Natural killer cell (primary cell): ENCODE results near the gene KCTD17. TPM values are rescaled to one million over a fixed set of nuclear protein-coding genes. Genes with fewer than 3 reads are reported as not detected.
A peak's percentile ranks its signal among the peaks of the same experiment; 100 is the strongest.

Experiments used
- ATAC-seq, 3 donors: fragments of 150-1000 bp in 2 of 3; fragments of 200-7000 bp in 1 of 3; cut with Tn5 transposase; 1 replicate in 1 of 3; 2 replicates in 2 of 3; pipeline ENCODE4 v1.10.0; 2021; ENCODE audit warnings: mild to moderate bottlenecking in 2 of 3, moderate library complexity in 2 of 3
- DNase-seq, 2 donors: peaks; one replicate each; pipeline versions ENCODE4 v3.0.0 to v3.0.0-alpha.2; 2013 to 2021; ENCODE audit warnings: mixed read lengths in 1 of 2
- H3K27ac ChIP-seq: one replicate; pipeline ENCODE4 v1.5.1; 2013; ENCODE audit warnings: mild to moderate bottlenecking, low read length
- H3K27me3 ChIP-seq: one replicate; pipeline ENCODE4 v1.6.1; 2013; ENCODE audit warnings: low read length; ENCODE audit not compliant: control insufficient read depth, insufficient read depth
- H3K36me3 ChIP-seq: one replicate; pipeline ENCODE4 v1.6.1; 2013; ENCODE audit warnings: low read length; ENCODE audit not compliant: control insufficient read depth, insufficient read depth
- H3K4me1 ChIP-seq: one replicate; pipeline ENCODE4 v1.6.1; 2013; ENCODE audit warnings: low read length; ENCODE audit not compliant: control insufficient read depth, insufficient read depth
- H3K4me3 ChIP-seq: one replicate; pipeline ENCODE4 v1.5.1; 2013; ENCODE audit warnings: low read length
- H3K9me3 ChIP-seq: one replicate; pipeline ENCODE4 v1.6.1; 2013; ENCODE audit warnings: low read length; ENCODE audit not compliant: control insufficient read depth, insufficient read depth
- H3K27ac Mint-ChIP-seq, 2 donors: one replicate each; pipeline ENCODE4 v1.8.0; 2022; ENCODE audit warnings: mild to moderate bottlenecking in 2 of 2, mixed read lengths in 2 of 2, moderate library complexity in 1 of 2
- H3K27me3 Mint-ChIP-seq, 2 donors: one replicate each; pipeline ENCODE4 v1.8.0; 2022; ENCODE audit warnings: low read depth in 2 of 2, mixed read lengths in 2 of 2
- H3K36me3 Mint-ChIP-seq: one replicate; pipeline ENCODE4 v1.8.0; 2022; ENCODE audit warnings: mixed read lengths
- H3K4me1 Mint-ChIP-seq, 2 donors: one replicate each; pipeline ENCODE4 v1.8.0; 2022; ENCODE audit warnings: mixed read lengths in 2 of 2
- H3K4me3 Mint-ChIP-seq: one replicate; pipeline ENCODE4 v1.8.0; 2022; ENCODE audit warnings: mild to moderate bottlenecking, moderate library complexity, mixed read lengths
- H3K9me3 Mint-ChIP-seq, 2 donors: one replicate each; pipeline ENCODE4 v1.8.0; 2022; ENCODE audit warnings: mixed read lengths in 2 of 2
- WGBS: methylation state at CpG from one replicate; pipeline ENCODE4 v1.1.7; 2013; ENCODE audit warnings: missing lambda C conversion rate; ENCODE audit not compliant: insufficient coverage; 5-methylcytosine and 5-hydroxymethylcytosine counted together
- intact Hi-C: fragments of 100-400 bp; cut with micrococcal nuclease; formaldehyde crosslinking; loops from one replicate; pipeline ENCODE4 v1.14.2; 2022
- total RNA-seq, 4 donors: library from RNA; stranded (reverse); fragments of 120-200 nt in 1 of 4; gene quantifications; one replicate each; pipeline versions ENCODE4 v1.2.3 to v1.2.4, GENCODE V29; 2013 to 2022
- TF ChIP-seq, protein P1 (sequence below): fragments of 200-600 bp; IDR thresholded peaks from one replicate; pipeline ENCODE4 v1.8.0; 2022; ENCODE audit warnings: antibody characterized with exemption

Gene KCTD17
- total RNA-seq, 3 donors from 2014 or later (not counting 1 experiment from before 2014, with no cell fraction given) = 21.3 to 29.4 (median 22.9) TPM

- H3K4me1 ChIP-seq = no peaks in the 10 kb centered on the region
- Mint-ChIP-seq H3K36me3 (no peaks in the 10 kb centered on the region), H3K27ac (no peak overlapping the region), H3K4me1 (no peaks in the 10 kb centered on the region), H3K27me3 (peaks cover 0 to 12% of the 10 kb centered on the region in 2 donors), H3K9me3 (no peaks in the 10 kb centered on the region), H3K4me3 (no peak overlapping the region)
- DNase-seq = no peak
- no peak overlapping the region for H3K27ac ChIP-seq
- H3K27me3 ChIP-seq = no peaks in the 10 kb centered on the region
- intact Hi-C loops = no loop called here
- WGBS = 92% methylated on average over 2 of the region's 2 CpGs
- no peaks in the 10 kb centered on the region for H3K36me3 ChIP-seq
- no peak overlapping the region for H3K4me3 ChIP-seq
- H3K9me3 ChIP-seq = no peaks in the 10 kb centered on the region
- no peak for ATAC-seq
- TF ChIP-seq, protein P1, sequence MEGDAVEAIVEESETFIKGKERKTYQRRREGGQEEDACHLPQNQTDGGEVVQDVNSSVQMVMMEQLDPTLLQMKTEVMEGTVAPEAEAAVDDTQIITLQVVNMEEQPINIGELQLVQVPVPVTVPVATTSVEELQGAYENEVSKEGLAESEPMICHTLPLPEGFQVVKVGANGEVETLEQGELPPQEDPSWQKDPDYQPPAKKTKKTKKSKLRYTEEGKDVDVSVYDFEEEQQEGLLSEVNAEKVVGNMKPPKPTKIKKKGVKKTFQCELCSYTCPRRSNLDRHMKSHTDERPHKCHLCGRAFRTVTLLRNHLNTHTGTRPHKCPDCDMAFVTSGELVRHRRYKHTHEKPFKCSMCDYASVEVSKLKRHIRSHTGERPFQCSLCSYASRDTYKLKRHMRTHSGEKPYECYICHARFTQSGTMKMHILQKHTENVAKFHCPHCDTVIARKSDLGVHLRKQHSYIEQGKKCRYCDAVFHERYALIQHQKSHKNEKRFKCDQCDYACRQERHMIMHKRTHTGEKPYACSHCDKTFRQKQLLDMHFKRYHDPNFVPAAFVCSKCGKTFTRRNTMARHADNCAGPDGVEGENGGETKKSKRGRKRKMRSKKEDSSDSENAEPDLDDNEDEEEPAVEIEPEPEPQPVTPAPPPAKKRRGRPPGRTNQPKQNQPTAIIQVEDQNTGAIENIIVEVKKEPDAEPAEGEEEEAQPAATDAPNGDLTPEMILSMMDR = no peak
Observed at GRCh38 chr22:37039466-37039865, 12.1 kb upstream of the KCTD17 start.

- Mint-ChIP-seq H3K27ac (no peak overlapping the region), H3K27me3 (peaks cover 0 to 5% of the 10 kb centered on the region in 2 donors), H3K4me1 (no peaks in the 10 kb centered on the region), H3K36me3 (no peaks in the 10 kb centered on the region), H3K9me3 (no peaks in the 10 kb centered on the region), H3K4me3 (no peak overlapping the region)
- no peaks in the 10 kb centered on the region for H3K27me3 ChIP-seq
- ATAC-seq (no peak), DNase-seq (no peak)
- H3K9me3 ChIP-seq = no peaks in the 10 kb centered on the region
- H3K27ac ChIP-seq = no peak overlapping the region
- no peaks in the 10 kb centered on the region for H3K4me1 ChIP-seq
- TF ChIP-seq, protein P1 = no peak
- WGBS = 92% methylated on average over 6 of the region's 7 CpGs
- no peaks in the 10 kb centered on the region for H3K36me3 ChIP-seq
- intact Hi-C loops = no loop called here
- H3K4me3 ChIP-seq = no peak overlapping the region
Observed at GRCh38 chr22:37043209-37043827, 8.2 kb upstream of the KCTD17 start.

DNA sequence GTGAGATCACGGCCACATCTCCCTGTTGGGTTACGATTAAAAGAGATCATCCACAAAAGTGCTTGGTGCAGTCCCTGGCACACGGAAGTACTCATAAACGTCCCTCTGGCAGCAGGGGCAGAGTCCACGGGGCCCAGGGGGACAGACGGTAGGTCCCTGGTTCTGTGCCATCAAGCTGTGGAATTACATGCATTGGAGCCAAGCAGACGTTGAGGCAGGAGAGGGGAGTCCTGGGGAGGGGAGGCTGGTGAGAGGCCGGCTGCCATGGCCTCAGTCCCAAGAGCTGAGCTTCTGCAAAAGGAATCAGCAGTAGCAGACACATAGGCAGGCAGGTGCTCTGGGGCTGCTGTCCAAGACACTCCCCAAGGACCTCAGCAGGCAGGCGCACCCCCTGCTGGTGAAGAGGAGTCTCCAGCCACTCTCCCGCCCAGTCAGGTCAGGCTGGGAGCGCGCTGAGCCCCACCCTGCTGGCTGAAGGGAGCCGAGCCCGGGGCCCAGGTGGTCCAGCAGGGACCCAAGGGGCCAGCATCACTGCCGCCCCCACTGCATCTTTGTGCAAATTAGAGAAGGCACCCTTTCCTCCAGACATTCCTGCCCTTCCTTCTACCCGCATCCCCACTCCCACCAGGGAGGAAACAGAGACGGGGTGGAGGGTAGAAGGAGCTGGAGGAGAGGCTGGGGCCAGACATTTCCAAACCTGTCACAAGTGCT lies 7.6 kb upstream of the KCTD17 start:
- Mint-ChIP-seq H3K36me3 (no peaks in the 10 kb centered on the region), H3K4me1 (no peaks in the 10 kb centered on the region), H3K9me3 (no peaks in the 10 kb centered on the region), H3K4me3 (no peak overlapping the region), H3K27me3 (peaks cover 0 to 5% of the 10 kb centered on the region in 2 donors), H3K27ac (no peak overlapping the region)
- Histone ChIP-seq H3K9me3 (no peaks in the 10 kb centered on the region), H3K27ac (no peak overlapping the region), H3K4me1 (no peaks in the 10 kb centered on the region), H3K4me3 (no peak overlapping the region), H3K27me3 (no peaks in the 10 kb centered on the region), H3K36me3 (no peaks in the 10 kb centered on the region)
- DNase-seq (peak in 1 of 2 donors; percentile 57), ATAC-seq (peak; percentile 54 to 75 (median 65))
- WGBS = 50% methylated on average over 15 of the region's 17 CpGs
- TF ChIP-seq, protein P1 = peak; percentile 44
- intact Hi-C loops = no loop called here
